K562 (cell line): ENCODE results near the gene LENG9. TPM values are rescaled to one million over a fixed set of nuclear protein-coding genes. Genes with fewer than 3 reads are reported as not detected.
A peak's percentile ranks its signal among the peaks of the same experiment; 100 is the strongest.

Source experiments
- CBX1 ChIP-seq: sonication (generic); IDR thresholded peaks from 2 replicates; pipeline ENCODE4 v1.6.1; 2016; ENCODE audit warnings: antibody characterized with exemption, low read depth, mild to moderate bottlenecking
- CSDE1 ChIP-seq, 2 experiments: fragments of 450-650 bp; IDR thresholded peaks; 2 replicates each; pipeline ENCODE4 v1.6.1; 2016; ENCODE audit warnings: mild to moderate bottlenecking in 1 of 2
- E2F3 ChIP-seq: fragments of 250-450 bp; sonication (Bioruptor Pico); IDR thresholded peaks from 2 replicates; pipeline ENCODE4 v1.4.0; 2020; ENCODE audit warnings: mild to moderate bottlenecking
- ERF ChIP-seq: fragments of 450-650 bp; formaldehyde crosslinking; IDR thresholded peaks from 2 replicates; pipeline ENCODE4 v1.4.0; 2020; ENCODE audit warnings: mild to moderate bottlenecking, mixed read lengths
- HDAC1 ChIP-seq, 2 experiments: fragments of 450-650 bp; IDR thresholded peaks; 2 replicates each; pipeline ENCODE4 v1.6.1; 2016 to 2017; ENCODE audit warnings: inconsistent platforms in 1 of 2, mild to moderate bottlenecking in 1 of 2, moderate library complexity in 1 of 2
- MED1 ChIP-seq: sonication (generic); formaldehyde crosslinking; IDR thresholded peaks from 2 replicates; pipeline ENCODE4 v1.8.1; 2023; ENCODE audit warnings: missing genetic modification reagents, borderline replicate concordance
- PML ChIP-seq: IDR thresholded peaks from 2 replicates; pipeline ENCODE4 v1.6.1; 2012; ENCODE audit warnings: low read length, inconsistent platforms
- RBBP5 ChIP-seq: fragments of 200-600 bp; sonication (generic); IDR thresholded peaks from 2 replicates; pipeline ENCODE4 v1.6.1; 2012; ENCODE audit warnings: borderline replicate concordance, mild to moderate bottlenecking, low read length, control low read depth, inconsistent platforms; ENCODE audit not compliant: insufficient read depth, poor library complexity, severe bottlenecking
- RNF2 ChIP-seq: sonication (generic); IDR thresholded peaks from 2 replicates; pipeline ENCODE4 v1.6.1; 2016
- TAF9B ChIP-seq: fragments of 450-650 bp; IDR thresholded peaks from 2 replicates; pipeline ENCODE4 v1.6.1; 2018; ENCODE audit warnings: mild to moderate bottlenecking; ENCODE audit not compliant: partially characterized antibody
- ZNF12 ChIP-seq: sonication (generic); formaldehyde crosslinking; IDR thresholded peaks from 2 replicates; pipeline ENCODE4 v1.4.0; 2020; ENCODE audit warnings: mild to moderate bottlenecking, missing genetic modification reagents
- polyA plus RNA-seq, 8 experiments: library from polyadenylated mRNA; depleted of rRNA in 4 of 8; stranded (reverse) in 5 of 8; unstranded in 3 of 8; fragments of >200 nt; fragmentation: Nextera tagmentation in 2 of 8; fragmentation: Illumina TruSeq in 1 of 8; extraction: Ambion mirVana in 2 of 8; extraction: Trizol in 1 of 8; gene quantifications; 2 replicates each; pipeline versions ENCODE4 v1.2.1 to v1.2.3, GENCODE V29; 2011 to 2014; ENCODE audit warnings: inconsistent platforms in 1 of 8, missing spikeins in 1 of 8
- total RNA-seq, 7 experiments: library from RNA; depleted of rRNA in 6 of 7; stranded (reverse); fragments of >200 nt in 6 of 7; fragmentation: Illumina TruSeq in 2 of 7; extraction: Trizol in 2 of 7; gene quantifications; 2 replicates each; pipeline versions ENCODE4 v1.2.1 to v1.2.3, GENCODE V29; 2011 to 2021; ENCODE audit warnings: low replicate concordance in 1 of 7
- TF ChIP-seq, protein P1 (sequence below), 2 experiments: fragments of 150-350 bp in 1 of 2; IDR thresholded peaks; 2 replicates each; pipeline ENCODE4 v1.6.1; 2012 to 2016; ENCODE audit warnings: low read depth in 2 of 2, low read length in 2 of 2, mild to moderate bottlenecking in 1 of 2, moderate library complexity in 1 of 2
- TF ChIP-seq, protein P2 (sequence below): sonication (generic); formaldehyde crosslinking; IDR thresholded peaks from 2 replicates; pipeline ENCODE4 v1.9.0; 2022; ENCODE audit warnings: mild to moderate bottlenecking, missing genetic modification reagents
- TF ChIP-seq, protein P3 (sequence below), 2 experiments: fragments of 450-650 bp in 1 of 2; sonication (generic) in 1 of 2; formaldehyde crosslinking in 1 of 2; IDR thresholded peaks in 1 of 2; conservative IDR thresholded peaks in 1 of 2; 2 replicates each; pipeline versions ENCODE4 v1.6.1 to v1.8.1; 2016 to 2023; ENCODE audit warnings: mild to moderate bottlenecking in 2 of 2, moderate library complexity in 2 of 2, inconsistent platforms in 1 of 2, missing genetic modification reagents in 1 of 2
- TF ChIP-seq, protein P4 (sequence below): sonication (generic); formaldehyde crosslinking; IDR thresholded peaks from 2 replicates; pipeline ENCODE4 v1.8.0; 2022; ENCODE audit warnings: missing genetic modification reagents, mild to moderate bottlenecking, moderate library complexity, borderline replicate concordance
- TF ChIP-seq, protein P5 (sequence below): fragments of 200-800 bp; sonication (Bioruptor generic); IDR thresholded peaks from 2 replicates; pipeline ENCODE4 v1.6.1; 2017; ENCODE audit warnings: missing genetic modification characterization, missing compliant biosample characterization
- TF ChIP-seq, protein P6 (sequence below), 2 experiments: fragments of 250-450 bp in 1 of 2; fragments of 450-650 bp in 1 of 2; sonication (Bioruptor Pico) in 1 of 2; IDR thresholded peaks; 2 replicates each; pipeline versions ENCODE4 v1.6.1 to v1.8.0; 2016 to 2021; ENCODE audit warnings: mild to moderate bottlenecking in 2 of 2, moderate library complexity in 2 of 2, missing compliant biosample characterization in 1 of 2, missing genetic modification characterization in 1 of 2

The LENG9 gene
- total and polyA plus RNA-seq, 9 of the 15 experiments (the other 6 are each of a cell fraction or from before 2014, with no cell fraction given), result 0.06 to 0.64 (median 0.33) TPM; not detected in 1

DNA sequence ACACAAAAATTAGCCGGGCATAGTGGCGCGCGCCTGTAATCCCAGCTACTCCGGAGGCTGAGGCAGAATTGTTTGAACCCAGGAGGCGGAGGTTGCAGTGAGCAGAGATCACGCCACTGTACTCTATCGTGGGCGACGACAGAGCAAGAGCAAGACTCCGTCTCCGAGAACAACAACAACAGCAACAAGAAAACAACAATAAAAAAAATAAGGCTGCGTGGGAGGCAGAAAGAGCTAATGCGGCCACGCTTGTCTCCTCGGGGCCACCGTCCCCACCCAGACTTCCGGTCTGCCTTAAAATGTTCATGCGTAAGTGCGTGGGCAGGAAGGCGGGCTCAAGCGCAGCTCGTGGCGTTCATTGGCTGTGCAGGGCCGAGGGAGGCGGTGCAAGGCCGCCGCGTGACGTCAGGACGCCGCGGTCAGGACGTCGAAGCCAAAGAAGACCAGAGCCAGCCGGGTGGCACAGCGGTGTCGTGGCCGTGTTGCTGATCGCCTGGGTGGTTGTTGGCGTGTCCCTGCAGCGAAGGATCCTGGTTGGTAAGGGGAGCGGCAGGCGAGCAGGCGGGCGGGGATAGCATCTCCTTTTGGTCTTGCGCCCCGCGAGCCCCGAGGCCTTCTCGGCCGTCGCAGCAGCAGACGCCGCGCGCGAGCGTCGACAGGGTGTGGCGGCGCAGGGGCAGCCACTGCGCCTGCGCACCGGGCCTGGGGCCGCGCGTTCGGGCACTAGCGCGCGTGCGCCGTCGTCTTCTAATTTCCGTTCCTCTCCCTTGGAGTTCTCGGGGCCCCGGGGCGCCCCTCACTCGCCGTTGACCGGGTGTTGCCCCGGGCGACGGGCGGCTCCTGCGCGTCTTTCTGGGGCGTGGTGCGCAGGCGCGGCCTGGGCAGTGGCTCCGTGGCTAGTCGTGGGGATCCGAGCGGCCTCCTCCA is 14.5 kb downstream of the LENG9 start, which contains the start of gene LENG8 (continued):
- TF ChIP-seq, protein P1, sequence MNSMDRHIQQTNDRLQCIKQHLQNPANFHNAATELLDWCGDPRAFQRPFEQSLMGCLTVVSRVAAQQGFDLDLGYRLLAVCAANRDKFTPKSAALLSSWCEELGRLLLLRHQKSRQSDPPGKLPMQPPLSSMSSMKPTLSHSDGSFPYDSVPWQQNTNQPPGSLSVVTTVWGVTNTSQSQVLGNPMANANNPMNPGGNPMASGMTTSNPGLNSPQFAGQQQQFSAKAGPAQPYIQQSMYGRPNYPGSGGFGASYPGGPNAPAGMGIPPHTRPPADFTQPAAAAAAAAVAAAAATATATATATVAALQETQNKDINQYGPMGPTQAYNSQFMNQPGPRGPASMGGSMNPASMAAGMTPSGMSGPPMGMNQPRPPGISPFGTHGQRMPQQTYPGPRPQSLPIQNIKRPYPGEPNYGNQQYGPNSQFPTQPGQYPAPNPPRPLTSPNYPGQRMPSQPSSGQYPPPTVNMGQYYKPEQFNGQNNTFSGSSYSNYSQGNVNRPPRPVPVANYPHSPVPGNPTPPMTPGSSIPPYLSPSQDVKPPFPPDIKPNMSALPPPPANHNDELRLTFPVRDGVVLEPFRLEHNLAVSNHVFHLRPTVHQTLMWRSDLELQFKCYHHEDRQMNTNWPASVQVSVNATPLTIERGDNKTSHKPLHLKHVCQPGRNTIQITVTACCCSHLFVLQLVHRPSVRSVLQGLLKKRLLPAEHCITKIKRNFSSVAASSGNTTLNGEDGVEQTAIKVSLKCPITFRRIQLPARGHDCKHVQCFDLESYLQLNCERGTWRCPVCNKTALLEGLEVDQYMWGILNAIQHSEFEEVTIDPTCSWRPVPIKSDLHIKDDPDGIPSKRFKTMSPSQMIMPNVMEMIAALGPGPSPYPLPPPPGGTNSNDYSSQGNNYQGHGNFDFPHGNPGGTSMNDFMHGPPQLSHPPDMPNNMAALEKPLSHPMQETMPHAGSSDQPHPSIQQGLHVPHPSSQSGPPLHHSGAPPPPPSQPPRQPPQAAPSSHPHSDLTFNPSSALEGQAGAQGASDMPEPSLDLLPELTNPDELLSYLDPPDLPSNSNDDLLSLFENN (IDR thresholded peaks at IDR 0.05; ENCODE audit: low read depth in 2 of 2, low read length in 2 of 2), result 0 out of 4 replicates have a peak, but pooled peaks of 1 of the 2 experiments have one; percentile 51
- TF ChIP-seq, protein P2, sequence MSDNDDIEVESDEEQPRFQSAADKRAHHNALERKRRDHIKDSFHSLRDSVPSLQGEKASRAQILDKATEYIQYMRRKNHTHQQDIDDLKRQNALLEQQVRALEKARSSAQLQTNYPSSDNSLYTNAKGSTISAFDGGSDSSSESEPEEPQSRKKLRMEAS (CRISPR knock-in tag), result peak; percentile 79
- TF ChIP-seq, protein P3, sequence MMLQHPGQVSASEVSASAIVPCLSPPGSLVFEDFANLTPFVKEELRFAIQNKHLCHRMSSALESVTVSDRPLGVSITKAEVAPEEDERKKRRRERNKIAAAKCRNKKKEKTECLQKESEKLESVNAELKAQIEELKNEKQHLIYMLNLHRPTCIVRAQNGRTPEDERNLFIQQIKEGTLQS (IDR thresholded peaks at IDR 0.05), result peak; percentile 60
- TF ChIP-seq, protein P3 (CRISPR knock-in tag; conservative IDR thresholded peaks at IDR 0.05), result no peak
- peak; percentile 60; the same call in 1 of the 2 replicates for TF ChIP-seq ERF
- peak in 1 of 2 experiments; percentile 55; a peak in 1 of 4 replicates for TF ChIP-seq HDAC1 (IDR thresholded peaks at IDR 0.05)
- TF ChIP-seq ZNF12 (CRISPR knock-in tag), result 0 out of 2 replicates have a peak, but pooled peaks have one; percentile 37
- peak in 1 of 2 experiments; percentile 12; a peak in 1 of 4 replicates for TF ChIP-seq CSDE1 (IDR thresholded peaks at IDR 0.05)
- TF ChIP-seq, protein P4, sequence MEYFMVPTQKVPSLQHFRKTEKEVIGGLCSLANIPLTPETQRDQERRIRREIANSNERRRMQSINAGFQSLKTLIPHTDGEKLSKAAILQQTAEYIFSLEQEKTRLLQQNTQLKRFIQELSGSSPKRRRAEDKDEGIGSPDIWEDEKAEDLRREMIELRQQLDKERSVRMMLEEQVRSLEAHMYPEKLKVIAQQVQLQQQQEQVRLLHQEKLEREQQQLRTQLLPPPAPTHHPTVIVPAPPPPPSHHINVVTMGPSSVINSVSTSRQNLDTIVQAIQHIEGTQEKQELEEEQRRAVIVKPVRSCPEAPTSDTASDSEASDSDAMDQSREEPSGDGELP, result peak; percentile 71; the same call in 1 of the 2 replicates
- TF ChIP-seq CBX1, result peak; percentile 89
- TF ChIP-seq, protein P5, sequence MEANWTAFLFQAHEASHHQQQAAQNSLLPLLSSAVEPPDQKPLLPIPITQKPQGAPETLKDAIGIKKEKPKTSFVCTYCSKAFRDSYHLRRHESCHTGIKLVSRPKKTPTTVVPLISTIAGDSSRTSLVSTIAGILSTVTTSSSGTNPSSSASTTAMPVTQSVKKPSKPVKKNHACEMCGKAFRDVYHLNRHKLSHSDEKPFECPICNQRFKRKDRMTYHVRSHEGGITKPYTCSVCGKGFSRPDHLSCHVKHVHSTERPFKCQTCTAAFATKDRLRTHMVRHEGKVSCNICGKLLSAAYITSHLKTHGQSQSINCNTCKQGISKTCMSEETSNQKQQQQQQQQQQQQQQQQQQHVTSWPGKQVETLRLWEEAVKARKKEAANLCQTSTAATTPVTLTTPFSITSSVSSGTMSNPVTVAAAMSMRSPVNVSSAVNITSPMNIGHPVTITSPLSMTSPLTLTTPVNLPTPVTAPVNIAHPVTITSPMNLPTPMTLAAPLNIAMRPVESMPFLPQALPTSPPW (CRISPR knock-in tag), result 0 out of 2 replicates have a peak, but pooled peaks have one; percentile 8
- peak; percentile 65 for TF ChIP-seq RNF2
- TF ChIP-seq MED1, result no peak
- TF ChIP-seq, protein P6, sequence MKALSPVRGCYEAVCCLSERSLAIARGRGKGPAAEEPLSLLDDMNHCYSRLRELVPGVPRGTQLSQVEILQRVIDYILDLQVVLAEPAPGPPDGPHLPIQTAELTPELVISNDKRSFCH (CRISPR knock-in tag; IDR thresholded peaks at IDR 0.05), result no peak
- TF ChIP-seq, protein P6 (tag; IDR thresholded peaks at IDR 0.05), result no peak
- peak; percentile 80; the same call in 1 of the 2 replicates for TF ChIP-seq PML
- TF ChIP-seq RBBP5, result peak; percentile 89
- peak; percentile 88 for TF ChIP-seq TAF9B
- no peak for TF ChIP-seq E2F3 (CRISPR knock-in tag)
